GM10847 (cell line): ENCODE measurements around the gene TTC16.

ENCODE experiments used
- POLR2A ChIP-seq: IDR thresholded peaks from 2 replicates; pipeline ENCODE4 v1.6.1; 2011; ENCODE audit not compliant: insufficient read length; ENCODE audit errors: extremely low read depth

Gene TTC16

DNA sequence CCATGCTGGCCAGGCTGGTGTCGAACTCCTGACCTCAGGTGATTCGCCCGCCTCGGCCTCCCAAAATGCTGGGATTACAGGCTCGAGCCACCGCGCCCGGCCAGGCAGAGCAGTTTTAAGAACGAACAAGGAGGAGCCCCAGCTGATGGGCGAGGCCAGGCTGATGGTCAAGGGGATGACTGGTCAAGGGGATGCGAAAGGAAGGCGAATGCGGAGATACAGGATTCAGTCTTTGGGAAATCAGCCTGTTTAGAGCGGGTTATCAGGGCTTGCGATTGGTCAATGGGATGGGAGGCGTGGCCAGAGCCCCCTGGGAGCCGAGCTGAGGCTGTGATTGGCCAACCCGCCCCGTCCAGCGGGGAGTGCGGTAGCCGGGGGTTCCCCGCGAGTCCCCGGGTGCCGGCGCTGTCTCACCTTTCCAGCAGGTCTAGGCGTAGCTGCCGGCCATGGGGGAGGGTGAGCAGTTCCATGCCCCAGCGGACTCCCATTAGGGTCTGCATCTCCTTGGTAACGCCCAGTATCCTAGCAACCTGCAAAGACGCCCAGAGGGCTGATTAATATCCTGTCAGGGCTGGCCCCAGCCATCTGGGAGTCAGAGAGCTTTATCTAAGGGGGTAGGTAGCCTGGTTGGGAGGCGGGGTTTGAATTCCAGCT, 26.7 kb downstream of the TTC16 start:
- no peak for TF ChIP-seq POLR2A

DNA sequence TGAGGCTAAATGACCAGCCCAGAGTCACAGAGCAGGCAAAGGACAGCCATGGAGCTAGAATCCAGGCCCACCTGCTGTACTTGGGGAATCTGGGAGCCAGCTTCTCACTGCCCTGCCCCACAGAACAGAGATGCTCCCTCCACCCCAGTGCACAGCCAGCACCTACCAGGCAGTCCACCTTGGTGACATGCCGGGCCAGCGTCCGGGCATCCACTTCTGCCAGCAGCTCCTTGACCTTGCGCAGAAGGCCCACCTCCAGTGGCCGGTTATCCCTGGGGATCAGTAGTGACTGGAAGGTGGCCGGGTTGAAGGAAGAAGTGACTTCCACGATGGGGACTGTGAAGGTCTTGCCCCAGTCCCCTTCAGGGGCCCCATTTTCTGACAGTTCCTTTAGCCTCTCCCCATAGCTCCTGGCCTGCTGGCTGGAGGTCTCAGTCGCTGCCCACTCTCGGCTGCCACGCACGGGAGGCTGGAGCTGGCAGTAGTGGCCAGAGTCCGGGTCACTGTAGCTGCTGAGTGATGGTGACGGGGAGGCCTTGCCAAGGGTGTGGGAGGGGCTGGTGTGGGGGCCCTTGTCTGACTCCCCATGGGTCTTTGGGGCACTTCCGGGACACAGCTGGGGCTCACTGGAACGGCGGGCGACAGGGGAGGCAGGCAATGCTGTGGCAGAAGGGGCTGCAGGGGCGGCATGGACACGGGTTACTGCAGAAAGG, 28.7 kb downstream of the TTC16 start:
- no peak for TF ChIP-seq POLR2A

DNA sequence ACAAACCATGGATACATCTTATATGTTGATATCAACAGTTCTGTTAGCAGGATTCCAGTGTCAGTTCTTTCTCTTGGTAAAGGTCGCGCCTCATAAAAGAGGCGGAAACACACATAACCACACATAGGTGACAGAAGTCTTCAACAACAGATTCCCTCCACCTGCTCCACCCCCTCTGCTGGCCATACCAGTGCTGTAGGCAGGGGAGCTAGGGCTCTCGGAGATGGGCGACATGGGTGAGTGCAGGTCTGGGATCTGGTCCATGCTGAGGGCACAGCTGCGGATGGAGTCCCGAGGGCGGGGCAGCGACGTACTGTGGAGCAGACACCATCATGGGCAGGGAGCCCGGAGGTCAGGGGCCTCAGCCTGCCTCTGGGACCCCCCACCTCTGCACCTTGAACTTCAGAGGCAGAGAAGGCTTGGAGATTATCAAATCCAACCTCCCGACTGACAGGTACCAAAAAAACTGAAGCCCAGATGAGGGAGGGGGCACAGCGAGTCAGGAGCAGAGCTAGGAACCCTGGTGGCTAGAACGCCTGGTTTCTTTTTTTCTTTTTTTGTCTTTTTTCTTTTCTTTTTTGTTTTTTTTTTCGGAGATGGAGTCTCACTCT, 31.2 kb downstream of the TTC16 start:
- no peak for TF ChIP-seq POLR2A

DNA sequence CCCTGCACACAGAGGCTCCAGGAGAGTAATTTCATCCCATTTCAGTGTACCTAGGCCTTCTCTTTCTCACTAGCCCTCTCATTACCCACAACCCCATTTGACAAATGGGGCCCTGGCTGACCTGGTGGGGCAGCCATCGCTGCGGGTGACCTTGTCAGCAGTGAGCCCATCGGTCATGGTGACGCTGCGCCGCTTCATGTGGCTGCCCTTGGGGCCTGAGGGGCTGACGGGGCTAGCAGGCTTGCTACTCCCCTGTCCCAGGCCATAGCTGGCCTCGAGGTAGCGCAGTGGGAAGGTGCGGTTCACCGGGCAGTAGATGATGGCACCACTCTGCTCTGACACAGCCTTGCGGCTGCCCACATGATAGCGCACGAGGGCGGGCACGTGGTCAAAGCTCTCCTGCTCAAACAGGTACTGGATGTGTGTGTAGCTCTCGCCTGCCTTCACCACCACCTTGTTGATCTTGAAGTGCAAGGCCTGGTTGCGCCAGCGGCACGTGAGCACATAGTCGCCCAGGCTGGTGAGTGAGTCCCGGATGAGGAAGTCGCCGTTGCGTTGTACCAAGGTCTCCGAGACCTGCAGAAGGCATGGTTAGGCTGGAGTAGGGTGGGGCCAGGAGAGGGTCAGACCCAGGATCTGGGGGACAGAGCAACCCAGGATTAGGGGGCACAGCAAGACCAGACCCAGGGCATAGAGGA, 33.4 kb downstream of the TTC16 start:
- no peak for TF ChIP-seq POLR2A

DNA sequence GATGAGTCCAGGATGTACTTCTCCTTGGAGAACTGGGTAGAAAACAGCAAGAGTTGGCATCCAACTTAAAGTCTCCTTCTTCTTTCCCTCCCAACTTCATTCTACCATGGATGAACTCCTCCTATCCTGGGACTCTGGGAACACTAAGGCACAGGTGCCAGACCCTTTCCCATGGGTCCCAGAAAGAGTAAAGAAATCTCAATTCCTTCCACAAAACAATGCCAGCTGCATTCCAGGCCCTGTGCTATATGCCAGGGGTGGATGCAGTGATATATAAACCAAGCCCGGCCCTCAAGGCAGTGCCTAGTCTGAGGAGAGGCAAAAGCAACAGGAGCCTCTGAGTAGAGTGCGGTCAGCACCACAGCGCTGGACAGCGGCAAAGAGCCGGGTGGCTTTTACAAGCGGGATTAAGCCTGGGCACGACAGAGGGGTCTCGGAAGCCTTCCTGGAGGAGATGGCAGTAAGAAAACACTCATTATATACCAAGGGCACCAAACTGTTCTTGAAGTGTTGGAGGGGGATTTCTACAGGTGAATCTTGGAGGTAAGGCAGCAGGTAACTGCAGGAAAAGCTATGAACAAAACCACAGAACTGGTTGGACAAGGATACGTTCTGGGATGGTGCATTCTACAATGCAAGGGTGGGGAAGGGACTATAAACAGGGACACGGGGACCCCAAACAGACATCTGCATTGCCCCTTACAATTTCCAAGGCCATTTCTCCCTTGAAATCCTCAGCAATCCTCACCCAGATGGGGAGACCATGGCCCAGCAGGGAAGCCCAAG, 35.6 kb downstream of the TTC16 start:
- no peak for TF ChIP-seq POLR2A

DNA sequence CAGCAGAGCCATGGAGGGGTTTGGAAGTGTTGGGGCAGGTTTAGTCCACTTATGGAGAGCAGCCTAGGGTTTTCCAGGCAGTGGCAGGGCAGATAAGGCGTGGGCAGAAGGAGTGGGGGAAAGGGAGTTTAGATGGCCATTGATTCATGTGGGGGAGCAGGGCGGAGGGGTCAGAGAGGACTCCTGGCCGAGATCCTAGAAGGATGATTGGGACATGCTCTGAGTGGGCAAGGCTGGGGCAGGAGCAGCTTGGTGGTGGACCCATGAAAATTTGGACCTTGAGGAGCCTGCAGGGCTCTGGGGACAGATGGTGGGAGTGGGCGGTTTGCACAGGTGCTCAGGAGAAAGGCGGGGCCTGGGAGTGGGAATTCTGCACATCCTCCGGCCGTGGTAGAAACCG, 37.3 kb downstream of the TTC16 start:
- no peak for TF ChIP-seq POLR2A

DNA sequence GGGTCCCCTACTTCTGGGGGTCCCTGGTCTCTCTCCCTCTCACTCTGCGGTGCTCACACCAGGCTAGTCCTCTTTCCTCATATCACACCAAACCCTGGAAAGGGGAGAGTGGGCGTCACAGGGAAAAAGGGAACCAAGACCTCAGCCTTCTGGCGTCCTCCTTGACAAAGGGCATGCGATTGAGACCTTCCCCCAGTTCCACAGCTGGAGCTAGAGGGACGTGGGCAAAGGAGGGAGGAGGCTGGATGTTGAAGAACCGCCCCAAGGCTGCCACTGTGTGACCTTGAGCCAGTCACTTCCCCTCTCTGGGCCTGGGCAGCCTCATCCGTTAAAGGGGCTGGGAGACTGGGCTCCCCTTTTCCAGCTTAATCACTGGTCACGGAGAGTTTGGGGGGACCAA, 37.7 kb downstream of the TTC16 start:
- no peak for TF ChIP-seq POLR2A

DNA sequence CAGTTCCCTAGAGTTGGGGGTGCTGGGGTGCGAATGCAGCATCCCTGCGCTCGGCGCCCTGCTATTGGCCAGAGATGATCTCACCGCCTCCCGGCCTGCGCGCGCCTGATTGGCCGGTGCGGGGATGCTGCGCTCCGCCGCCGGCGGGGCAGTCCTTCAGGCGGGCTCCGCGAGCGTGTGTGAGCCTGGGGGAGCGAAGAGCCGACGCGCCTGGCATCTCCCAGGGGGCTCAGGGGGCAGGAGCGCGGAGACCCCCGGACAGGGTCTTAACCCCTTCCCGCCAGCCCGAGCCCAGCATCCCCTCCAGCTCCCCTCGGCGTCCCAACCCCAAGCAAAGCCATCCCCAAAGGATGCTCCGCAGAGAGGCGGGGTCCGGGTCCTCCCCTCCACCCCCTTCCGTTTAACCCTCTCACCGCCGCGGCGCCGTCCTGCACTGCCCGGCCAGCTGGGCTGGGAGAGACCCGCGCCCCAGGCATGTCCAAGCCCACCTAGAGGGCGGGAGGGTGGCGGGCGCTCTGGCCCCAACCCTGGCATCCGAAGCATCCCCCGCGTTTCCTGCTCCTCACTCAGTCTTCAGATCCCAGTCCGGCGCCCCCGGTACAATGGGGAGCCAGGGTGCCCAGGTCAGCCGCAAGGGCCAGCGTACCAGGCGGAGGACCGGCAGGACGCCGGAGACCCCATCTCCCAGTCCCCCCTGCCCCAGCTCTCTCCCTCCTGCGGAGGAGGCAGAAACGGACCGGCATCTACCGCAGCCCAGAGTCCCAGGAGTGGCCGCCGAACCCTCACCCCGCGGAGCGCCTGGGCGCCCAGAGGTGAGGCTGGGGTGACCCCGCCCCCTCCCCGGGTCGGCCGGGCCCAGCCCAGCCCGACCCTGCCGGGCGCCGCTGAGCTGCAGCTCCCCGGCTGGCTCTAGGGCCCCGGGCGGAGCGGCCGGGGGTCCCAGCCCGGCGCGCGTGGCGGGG, 38.5 kb downstream of the TTC16 start:
- TF ChIP-seq POLR2A = no peak

DNA sequence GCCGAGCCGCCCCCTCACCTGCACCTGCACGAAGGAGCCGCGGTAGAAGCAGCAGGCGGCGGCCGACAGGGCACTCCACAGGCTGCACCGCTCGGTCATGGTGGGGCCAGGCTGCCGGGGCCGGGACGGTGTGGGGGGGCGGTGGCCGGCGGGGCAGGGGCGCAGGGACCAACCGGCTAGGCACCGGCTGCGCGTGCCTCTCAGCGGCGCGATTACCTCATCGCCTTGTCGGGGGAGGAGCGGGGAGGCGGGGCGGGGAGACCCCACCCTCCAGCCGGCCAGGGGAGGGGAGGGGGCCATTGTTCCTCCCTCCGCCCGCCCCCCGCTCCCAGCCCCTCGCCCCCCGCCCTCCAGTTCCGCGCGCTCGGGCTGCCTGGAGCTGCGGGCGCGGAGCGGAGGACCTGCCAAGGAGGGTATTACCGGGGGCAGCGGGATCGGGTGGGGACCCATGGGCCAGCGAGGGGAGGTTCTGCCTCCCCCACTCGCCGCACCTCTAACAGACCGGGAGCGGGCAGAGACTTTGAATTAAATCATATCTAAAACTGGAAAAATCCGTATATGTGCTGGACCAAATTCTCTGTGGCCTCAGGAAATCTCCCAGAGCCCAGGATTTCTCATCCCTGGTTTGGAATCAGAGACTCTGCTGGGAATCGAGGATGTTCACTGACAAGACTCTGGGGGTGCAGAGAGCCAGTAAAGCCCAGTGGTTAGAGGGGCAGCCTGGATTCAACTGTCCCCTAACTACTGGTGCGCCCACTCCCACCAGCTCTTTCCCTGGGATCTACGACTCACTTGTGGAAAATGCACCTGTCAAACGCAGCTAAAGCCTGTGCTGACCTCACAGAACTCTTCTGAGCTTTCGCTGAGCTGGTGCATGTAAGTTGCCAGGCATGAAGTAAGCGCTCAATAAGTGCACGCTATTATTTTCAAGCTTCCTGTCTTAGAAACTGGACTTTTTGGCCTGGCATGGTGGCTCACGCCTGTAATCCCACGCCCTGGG, 39.5 kb downstream of the TTC16 start:
- TF ChIP-seq POLR2A = no peak

DNA sequence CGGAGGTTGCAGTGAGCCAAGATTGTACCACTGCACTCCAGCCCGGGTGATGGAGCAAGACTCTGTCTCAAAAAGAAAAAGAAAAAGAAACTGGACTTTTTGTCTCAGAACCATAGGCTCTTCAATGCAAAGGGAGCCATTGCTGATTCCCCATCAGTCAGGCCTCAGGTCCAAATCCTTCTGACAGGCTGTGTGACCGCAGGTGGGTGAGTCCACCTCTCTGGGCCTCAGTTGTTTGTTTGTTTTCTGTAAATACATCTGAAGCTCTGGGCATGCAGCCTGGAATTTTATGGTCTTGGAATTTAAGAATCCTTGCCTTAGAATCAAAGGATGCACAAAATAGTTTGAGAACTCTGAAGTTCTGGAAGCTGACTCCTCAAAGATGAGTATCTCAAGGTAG, 40.4 kb downstream of the TTC16 start:
- no peak for TF ChIP-seq POLR2A

DNA sequence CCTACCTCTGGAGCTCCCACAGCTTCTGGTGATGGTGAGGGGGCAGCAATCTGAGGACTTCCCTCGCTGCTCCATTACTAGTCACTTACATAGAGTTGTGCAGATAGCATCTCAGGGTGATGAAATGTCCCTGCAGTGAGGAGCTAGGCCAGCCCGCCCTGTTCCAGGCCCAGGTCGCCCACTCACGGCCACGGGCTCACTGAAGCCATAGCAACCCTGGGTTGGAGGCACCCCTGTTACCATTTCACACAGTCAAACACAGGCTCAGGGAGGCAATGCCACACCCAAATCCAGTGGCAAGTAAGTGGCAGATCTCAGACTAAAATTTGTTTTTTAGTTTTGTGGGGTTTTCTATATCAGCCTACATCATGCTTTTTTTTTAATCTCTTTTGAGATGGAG, 43.0 kb downstream of the TTC16 start:
- no peak for TF ChIP-seq POLR2A

DNA sequence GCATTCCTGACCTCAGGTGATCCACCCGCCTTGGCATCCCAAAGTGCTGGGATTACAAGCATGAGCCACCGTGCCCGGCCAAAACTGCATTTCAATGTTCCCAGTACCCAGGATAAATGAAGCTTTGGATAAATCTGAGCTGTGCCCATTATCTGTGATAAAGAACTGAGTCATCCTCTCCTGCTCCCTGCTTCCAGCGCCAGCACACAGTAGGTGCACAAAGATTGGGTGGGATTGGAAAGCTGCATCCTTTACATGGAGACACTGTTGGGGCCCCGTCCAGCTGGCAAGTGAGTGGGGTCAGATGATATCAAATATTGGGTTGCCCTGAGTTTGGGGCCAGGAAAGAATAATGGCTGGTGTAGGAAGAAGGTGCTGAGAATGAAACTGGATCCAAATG, 45.2 kb downstream of the TTC16 start:
- no peak for TF ChIP-seq POLR2A

DNA sequence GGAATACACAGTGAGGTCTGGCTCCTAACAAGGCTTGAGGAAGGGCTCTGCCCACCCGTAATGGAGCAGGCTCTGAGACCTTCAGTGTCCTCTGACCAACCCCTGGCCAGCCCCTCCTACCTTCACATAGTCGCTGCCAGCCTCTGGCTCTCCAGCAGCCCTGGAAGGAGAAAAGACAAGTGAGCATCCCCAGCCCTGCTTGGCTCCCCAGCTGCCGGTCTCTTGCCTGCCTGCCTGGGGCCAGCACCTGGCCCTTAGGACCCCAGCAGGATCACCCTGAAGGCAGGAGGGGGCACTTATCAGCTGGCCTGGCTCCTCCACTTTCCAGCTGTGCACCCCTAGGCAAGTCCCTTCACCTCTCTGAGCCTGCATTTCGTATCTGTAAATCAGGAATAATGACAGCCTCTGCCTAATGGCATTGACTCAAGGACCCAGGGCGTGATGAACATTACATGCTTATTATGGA, 45.6 kb downstream of the TTC16 start:
- TF ChIP-seq POLR2A = no peak
